Heart left ventricle (tissue), 16 donors: ENCODE results near the gene PLAA. TPM values are rescaled to one million over a fixed set of nuclear protein-coding genes. Genes with fewer than 3 reads are reported as not detected.

Experiments
- ATAC-seq, 4 donors: fragments of 200-7000 bp; cut with Tn5 transposase; one replicate each; pipeline ENCODE4 v1.9.1; 2020 to 2022; ENCODE audit warnings: moderate library complexity in 4 of 4, mild to moderate bottlenecking in 3 of 4, moderate number of reproducible peaks in 1 of 4
- DNase-seq, 5 donors: peaks; one replicate each; pipeline ENCODE4 v3.0.0-alpha.2; 2020
- H3K27ac ChIP-seq, 12 donors: fragments of 200-600 bp; sonication (generic) in 4 of 12; one replicate each; pipeline versions ENCODE4 v1.5.0 to v1.8.0; 2016 to 2022; ENCODE audit warnings: mild to moderate bottlenecking in 2 of 12
- H3K27me3 ChIP-seq, 9 donors: fragments of 200-600 bp; sonication (generic) in 2 of 9; one replicate each; pipeline versions ENCODE4 v1.5.1 to v1.8.0; 2016 to 2022; ENCODE audit warnings: mild to moderate bottlenecking in 3 of 9
- H3K36me3 ChIP-seq, 9 donors: fragments of 200-600 bp; sonication (generic) in 2 of 9; one replicate each; pipeline versions ENCODE4 v1.5.0 to v1.8.0; 2018 to 2022; ENCODE audit warnings: mild to moderate bottlenecking in 2 of 9
- H3K4me1 ChIP-seq, 12 donors: fragments of 200-600 bp; sonication (generic) in 4 of 12; one replicate each; pipeline versions ENCODE4 v1.5.0 to v1.8.0; 2016 to 2022; ENCODE audit warnings: mild to moderate bottlenecking in 3 of 12
- H3K4me3 ChIP-seq, 12 donors: fragments of 200-600 bp; sonication (generic) in 4 of 12; one replicate each; pipeline versions ENCODE4 v1.5.0 to v1.8.0; 2017 to 2022; ENCODE audit warnings: mild to moderate bottlenecking in 9 of 12, moderate library complexity in 4 of 12
- H3K9me3 ChIP-seq, 12 donors: fragments of 200-600 bp; sonication (generic) in 4 of 12; one replicate each; pipeline versions ENCODE4 v1.5.0 to v1.8.0; 2016 to 2022; ENCODE audit warnings: mild to moderate bottlenecking in 1 of 12
- CTCF ChIP-seq, 12 donors: fragments of 200-600 bp; sonication (generic) in 4 of 12; IDR thresholded peaks; one replicate each; pipeline versions ENCODE4 v1.5.0 to v1.8.0; 2018 to 2022; ENCODE audit warnings: antibody characterized with exemption in 12 of 12, mild to moderate bottlenecking in 5 of 12
- POLR2A ChIP-seq, 2 donors: fragments of 450-650 bp; IDR thresholded peaks; one replicate each; pipeline ENCODE4 v1.6.1; 2017; ENCODE audit warnings: antibody characterized with exemption in 2 of 2, mild to moderate bottlenecking in 2 of 2, moderate library complexity in 2 of 2
- WGBS, 4 donors: extraction: QIAGEN DNeasy Blood & Tissue Kit in 2 of 4; methylation state at CpG; one replicate each; pipeline versions ENCODE4 v1.1.5 to v1.1.7; 2013 to 2018; 5-methylcytosine and 5-hydroxymethylcytosine counted together
- intact Hi-C, 10 donors: fragments of 100-400 bp; cut with DNase I; formaldehyde crosslinking; loops; one replicate each; pipeline versions ENCODE4 v1.11.1 to v1.14.2; 2022
- polyA plus RNA-seq, 2 donors: library from polyadenylated mRNA; stranded (reverse); fragments of 200-250 nt; gene quantifications; one replicate each; pipeline ENCODE4 v1.2.3, GENCODE V29; 2013
- total RNA-seq, 9 donors: library from RNA; depleted of rRNA in 2 of 9; stranded (reverse); fragments of >200 nt in 2 of 9; fragmentation: NEBNext Ultra II Directional in 3 of 9; extraction: Animal tissue kit (Norgen Biotek cat#: 25700) in 3 of 9; gene quantifications; one replicate each; pipeline versions ENCODE4 v1.1.0 to v1.2.4, GENCODE V29; 2016 to 2023
- donor health status: ischemic (EF 13 %, LVEDD 7.1; RV severe dilation, severe dysfunction).
- donor health status: healthy with polysubstance abuse.
- donor health status: DM: no; HTN: yes; CAD: no.
- donor health status: DM: no; HTN: no; CAD: no.
- donor health status: ischemic (EF 25% LVEDD 6.9; RV normal size, moderate dysfunction).
- donor health status: ischemic (EF 25% LVEDD 5.7; RV mildly dilated, moderate dysfunction).
- donor health status: healthy.
- donor health status: DM: yes; HTN: yes; CAD: no.
- donor health status: ischemic (EF 35%, LVEDD 5.7; RV mildly dilated, moderate dysfunction).
- donor health status: nonischemic (EF 11% LVEDD 7.7; RV severe dilation, severe dysfunction).
- donor health status: DM: yes; HTN: yes; CAD: no.
- donor health status: PGD.
- donor health status: ischemic (EF 29% LVEDD 5.4; RV normal size, mild dysfunction).
- donor health status: nonischemic (EF 23%, LVEDD 6.1; RV moderate dilation, normal function).

PLAA gene
- total and polyA plus RNA-seq, 11 donors, result 9.1 to 42.5 (median 32.4) TPM

- TF ChIP-seq CTCF (IDR thresholded peaks at IDR 0.05), result no peak
- DNase-seq (no peak), ATAC-seq (no peak)
- Histone ChIP-seq H3K36me3 (no peaks in the 10 kb centered on the region), H3K4me1 (peaks cover 0 to 33% (median 15%) of the 10 kb centered on the region in 12 donors), H3K4me3 (peak overlapping the region; percentile 74 to 97 (median 88)), H3K27me3 (no peaks in the 10 kb centered on the region), H3K27ac (peak overlapping the region; percentile 80 to 99 (median 94)), H3K9me3 (peaks cover 0 to 15% (median 0%) of the 10 kb centered on the region in 12 donors)
- intact Hi-C loops, result loop anchor here in 9 of 10 donors (2.0 to 5.0 kb wide), 5 partner anchors 54 to 84 kb away; partner anchors contain the start of genes PLAA (in 8 of the 9) and IFT74 (in 2 of the 9)
- WGBS, 4 donors, result 22 to 43% (median 34%) methylated on average over 7 of the region's 7 CpGs
Measured at GRCh38 chr9:26893030-26893676, 53.9 kb downstream of the PLAA start.

DNA sequence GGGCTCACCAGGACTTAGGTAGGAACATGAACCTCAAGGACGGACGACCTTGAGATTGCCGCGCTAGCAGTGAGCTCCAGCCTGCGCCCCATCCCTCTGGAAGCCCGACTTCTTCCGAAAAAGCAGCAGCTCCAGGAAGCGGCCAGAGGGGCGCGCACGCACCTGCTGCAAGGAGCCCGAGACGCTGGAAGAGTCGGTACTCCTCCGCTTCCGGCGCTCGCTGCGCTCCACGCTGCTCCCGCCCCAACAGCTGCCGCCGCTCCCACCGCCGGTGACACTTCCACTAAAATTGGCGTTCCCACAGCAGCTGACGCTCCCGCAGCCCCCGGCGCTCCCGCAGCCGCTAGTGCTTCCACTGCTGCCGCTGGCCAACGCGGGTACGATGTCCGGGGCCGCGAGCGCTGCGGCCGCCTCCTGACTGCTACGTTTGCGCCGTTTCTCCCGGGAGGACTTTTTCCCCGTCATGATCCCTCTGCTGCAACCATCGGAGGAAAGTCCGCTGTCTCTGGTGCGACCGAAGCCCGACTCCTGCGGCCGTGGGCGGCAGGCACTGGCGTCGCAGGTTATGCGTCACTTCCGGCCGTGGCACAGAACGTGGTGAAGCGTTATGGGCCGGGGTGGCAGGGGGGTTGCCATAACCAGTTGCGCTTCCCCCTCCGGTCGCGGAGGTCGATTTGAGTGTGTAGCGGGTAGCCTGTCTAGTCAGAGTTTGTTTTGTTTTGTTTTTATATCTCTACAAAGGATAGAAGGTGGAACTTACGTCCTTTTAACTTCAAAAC is 54.6 kb downstream of the PLAA start, which contains the start of gene CAAP1:
Gene CAAP1 (minus strand): TSS at position 552 of the 779 bp plus-strand sequence. CDS start 87 bp downstream, at position 465.
- intact Hi-C loops, result loop anchor here (1.0 to 5.0 kb wide), 6 partner anchors 54 to 85 kb away; partner anchors contain the start of genes PLAA (in 9 of the 10) and IFT74 (in 2 of the 10)

GRCh38 chr9:26891726-26892125 is 55.3 kb downstream of the PLAA start:
- ATAC-seq, result no peak
- peak overlapping the region in 11 of 12 donors; percentile 88 to 99 (median 94) for H3K27ac ChIP-seq
- WGBS, 4 donors, result 1% methylated on average over 14 of the region's 14 CpGs
- peak overlapping the region; percentile 74 to 97 (median 88) for H3K4me3 ChIP-seq
- H3K9me3 ChIP-seq, result peaks cover 0 to 15% (median 0%) of the 10 kb centered on the region in 12 donors
- peaks cover 0 to 33% (median 16%) of the 10 kb centered on the region in 12 donors for H3K4me1 ChIP-seq
- no peak for DNase-seq
- peaks cover 0 to 6% (median 2%) of the 10 kb centered on the region in 9 donors for H3K36me3 ChIP-seq
- TF ChIP-seq CTCF (IDR thresholded peaks at IDR 0.05) (no peak), POLR2A (IDR thresholded peaks at IDR 0.05) (no peak)
- H3K27me3 ChIP-seq, result no peaks in the 10 kb centered on the region
- intact Hi-C loops, result loop anchor here (1.0 to 5.0 kb wide), 6 partner anchors 55 to 86 kb away; partner anchors contain the start of genes PLAA (in 9 of the 10) and IFT74 (in 2 of the 10)

More for the DNA sequence above, 54.6 kb downstream of the PLAA start, which contains the start of gene CAAP1:
- TF ChIP-seq CTCF (IDR thresholded peaks at IDR 0.05) (peak in 8 of 12 donors; percentile 26 to 63 (median 36)), POLR2A (IDR thresholded peaks at IDR 0.05) (peak in 1 of 2 donors; percentile 69)
- Histone ChIP-seq H3K4me3 (peak within 1 kb of the TSS; percentile 74 to 97 (median 88)), H3K9me3 (peaks cover 0 to 15% (median 0%) of the 10 kb centered on the region in 12 donors), H3K27me3 (no peaks in the 10 kb centered on the region), H3K36me3 (no peaks in the 10 kb centered on the region), H3K4me1 (peaks cover 0 to 33% (median 15%) of the 10 kb centered on the region in 12 donors), H3K27ac (peak within 1 kb of the TSS; percentile 80 to 99 (median 94))
- peak; percentile 97 to 99 (median 99) for ATAC-seq
- 0% methylated on average over 52 to 70 of the region's 70 CpGs for WGBS, 4 donors
- peak; percentile 94 to 97 (median 96) for DNase-seq
